ENCODE results near the gene PCGF6.
A peak's percentile ranks its signal among the peaks of the same experiment; 100 is the strongest.
"Not testable (repeated sequence)": the region's sequence is repeated elsewhere in the genome, so short reads cannot be mapped to it uniquely, and the experiment has no call there.

PCGF6 gene, protein sequence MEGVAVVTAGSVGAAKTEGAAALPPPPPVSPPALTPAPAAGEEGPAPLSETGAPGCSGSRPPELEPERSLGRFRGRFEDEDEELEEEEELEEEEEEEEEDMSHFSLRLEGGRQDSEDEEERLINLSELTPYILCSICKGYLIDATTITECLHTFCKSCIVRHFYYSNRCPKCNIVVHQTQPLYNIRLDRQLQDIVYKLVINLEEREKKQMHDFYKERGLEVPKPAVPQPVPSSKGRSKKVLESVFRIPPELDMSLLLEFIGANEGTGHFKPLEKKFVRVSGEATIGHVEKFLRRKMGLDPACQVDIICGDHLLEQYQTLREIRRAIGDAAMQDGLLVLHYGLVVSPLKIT

DNA sequence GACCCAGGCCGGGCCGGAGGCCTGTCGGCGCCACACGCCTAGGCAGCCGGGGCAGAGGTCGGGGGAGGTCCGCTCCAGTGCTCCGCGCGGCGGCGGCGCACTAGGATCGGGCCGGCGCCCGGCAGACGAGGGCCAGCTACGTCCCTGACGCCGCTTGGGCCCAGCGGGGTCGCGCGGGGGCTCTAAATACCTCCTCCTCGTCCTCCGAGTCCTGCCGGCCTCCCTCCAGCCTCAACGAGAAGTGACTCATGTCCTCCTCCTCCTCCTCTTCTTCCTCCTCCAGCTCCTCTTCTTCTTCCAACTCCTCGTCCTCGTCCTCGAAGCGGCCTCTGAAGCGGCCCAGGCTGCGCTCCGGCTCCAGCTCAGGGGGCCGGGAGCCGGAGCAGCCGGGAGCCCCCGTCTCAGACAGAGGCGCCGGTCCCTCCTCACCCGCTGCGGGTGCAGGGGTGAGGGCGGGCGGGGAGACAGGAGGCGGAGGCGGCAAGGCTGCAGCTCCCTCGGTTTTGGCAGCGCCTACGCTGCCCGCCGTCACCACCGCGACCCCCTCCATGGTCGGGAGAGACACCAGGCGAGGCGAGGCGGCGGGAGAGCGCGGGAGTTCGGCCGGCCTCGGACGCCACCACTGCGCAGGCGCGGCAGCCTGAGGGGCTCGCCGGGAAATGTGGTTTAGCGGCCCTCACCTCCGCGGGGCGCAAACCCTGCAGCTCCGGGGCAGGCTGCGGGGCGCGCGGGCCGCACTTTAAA lies at the start of gene PCGF6:
Gene PCGF6 (minus strand): TSS at position 624 of the 744 bp plus-strand sequence. CDS start 74 bp downstream, at position 550.
- no peak for DNase-seq (ENCODE audit: low read depth)

DNA sequence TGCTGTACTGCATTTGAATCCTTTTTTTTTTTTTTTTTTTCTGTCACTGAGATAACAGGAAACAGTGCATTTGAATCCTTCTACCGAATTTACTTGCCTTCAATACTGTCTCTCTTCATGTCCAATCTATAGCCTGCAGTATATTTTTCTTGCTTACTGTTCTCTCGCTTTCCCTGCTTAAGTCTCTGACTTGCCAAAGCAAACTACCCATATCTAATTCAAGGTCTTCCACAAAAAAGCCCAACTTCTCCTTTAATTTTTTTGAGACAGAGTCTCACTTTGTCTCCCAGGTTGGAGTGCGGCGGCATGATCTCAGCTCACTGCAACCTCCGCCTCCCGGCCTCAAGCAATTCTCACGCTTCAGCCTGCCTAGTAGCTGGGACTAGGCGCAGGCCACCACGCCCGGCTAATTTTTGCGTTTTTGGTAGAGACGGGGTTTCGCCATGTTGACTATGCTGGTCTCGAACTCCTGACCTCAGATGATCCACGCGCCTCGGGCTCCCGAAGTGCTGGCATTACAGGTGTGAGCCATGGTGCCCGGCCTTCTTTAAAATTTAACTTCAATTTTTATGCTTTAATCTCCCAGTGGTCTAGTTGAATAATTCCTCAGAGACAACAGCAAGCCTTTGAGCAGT lies 46.4 kb upstream of the PCGF6 start:
- no peak for DNase-seq (ENCODE audit: low read depth)

DNA sequence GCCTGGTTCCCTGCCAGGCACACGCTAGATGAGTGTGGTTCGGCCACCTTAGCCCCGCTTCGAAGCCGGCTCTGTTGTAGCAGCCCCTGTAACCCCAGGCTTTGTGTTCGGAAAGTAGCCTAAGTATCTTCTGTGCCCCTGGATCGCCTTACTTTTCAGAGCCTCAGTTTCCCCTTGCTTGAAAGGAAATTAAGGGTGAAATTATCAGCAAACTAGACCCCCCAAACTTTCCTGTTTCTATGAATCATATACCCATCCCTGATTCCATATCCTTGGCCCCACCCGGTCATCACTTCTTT lies 45.8 kb upstream of the PCGF6 start:
- DNase-seq (ENCODE audit: low read depth), result no peak

DNA sequence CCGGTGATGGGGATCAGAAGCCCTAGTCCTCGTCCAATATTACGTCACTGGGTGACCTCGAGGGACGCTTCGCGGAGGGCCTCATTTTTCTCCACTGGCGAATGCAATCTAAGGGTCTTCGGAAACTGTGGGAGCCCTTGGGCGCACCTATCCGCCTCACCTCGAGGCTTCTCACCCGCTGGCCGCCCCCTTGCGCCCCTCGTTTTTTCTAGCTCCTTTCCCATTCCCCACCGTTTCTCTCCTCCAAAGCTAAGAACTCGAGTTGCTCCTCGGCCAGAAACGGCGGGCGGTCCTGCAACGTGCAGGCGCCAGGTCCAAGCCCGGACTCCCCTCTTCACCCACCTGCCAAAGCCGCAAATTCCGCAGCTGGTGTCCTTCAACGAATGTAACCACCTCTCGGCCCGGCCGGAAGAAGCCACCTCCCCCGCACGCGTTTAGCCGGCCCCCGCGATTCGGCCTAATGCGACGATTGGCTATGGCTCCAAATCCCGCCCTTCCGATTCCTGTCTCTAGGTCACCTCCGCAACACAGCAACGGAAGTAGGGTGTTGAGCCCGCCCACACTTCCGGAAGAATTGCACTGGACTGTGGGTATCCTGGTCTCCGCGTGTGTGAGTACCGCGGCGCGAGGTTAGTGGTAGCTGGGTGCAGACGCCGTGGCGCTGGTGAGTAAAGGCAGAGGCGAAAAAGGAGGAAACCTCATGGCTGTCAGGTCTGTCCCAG lies 45.3 kb upstream of the PCGF6 start, which contains the start of the genes ATP5MK and PDCD11:
Gene ATP5MK (minus strand): TSS at position 409 of the 722 bp plus-strand sequence. CDS start 4,018 bp downstream, outside the sequence.
Gene PDCD11 (plus strand): TSS at position 560 of the 722 bp plus-strand sequence. CDS start 1,801 bp downstream, outside the sequence.
- DNase-seq (ENCODE audit: low read depth), result peak; percentile 93

DNA sequence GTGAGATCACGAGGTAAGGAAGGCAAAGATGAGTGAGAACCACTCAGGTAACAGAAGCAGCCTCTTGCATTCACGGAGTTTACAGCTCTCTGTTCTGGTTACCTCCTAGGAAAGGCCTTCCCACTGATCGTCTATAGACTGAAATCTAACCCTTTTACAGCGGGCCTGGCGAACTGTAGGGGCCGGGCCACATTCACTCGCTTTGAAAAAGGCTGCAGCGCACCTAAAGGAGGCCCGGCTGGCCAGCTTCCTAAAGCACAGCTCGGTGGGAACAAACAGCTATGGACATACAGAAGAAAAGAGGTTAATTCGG lies 44.8 kb upstream of the PCGF6 start:
- DNase-seq (ENCODE audit: low read depth), result no peak

DNA sequence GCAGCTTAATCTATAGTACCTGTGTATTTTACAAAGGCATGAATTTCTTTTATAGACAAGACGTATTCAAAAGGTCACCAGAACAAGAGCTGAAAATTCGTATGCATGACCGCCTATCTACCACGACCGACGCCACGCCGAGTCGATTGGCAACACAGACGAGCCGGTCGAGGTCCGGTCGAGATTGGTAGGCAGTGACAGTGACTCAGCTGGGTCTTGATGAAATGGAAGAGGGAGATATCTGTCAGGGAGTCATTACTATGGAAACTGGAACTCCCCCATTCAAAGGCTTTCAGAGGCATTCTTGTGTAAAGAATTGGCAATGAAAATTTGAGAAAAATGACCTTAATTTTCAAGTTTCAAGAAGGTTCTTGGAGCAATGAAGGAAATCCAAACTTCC lies 43.2 kb upstream of the PCGF6 start:
- DNase-seq (ENCODE audit: low read depth), result no peak

DNA sequence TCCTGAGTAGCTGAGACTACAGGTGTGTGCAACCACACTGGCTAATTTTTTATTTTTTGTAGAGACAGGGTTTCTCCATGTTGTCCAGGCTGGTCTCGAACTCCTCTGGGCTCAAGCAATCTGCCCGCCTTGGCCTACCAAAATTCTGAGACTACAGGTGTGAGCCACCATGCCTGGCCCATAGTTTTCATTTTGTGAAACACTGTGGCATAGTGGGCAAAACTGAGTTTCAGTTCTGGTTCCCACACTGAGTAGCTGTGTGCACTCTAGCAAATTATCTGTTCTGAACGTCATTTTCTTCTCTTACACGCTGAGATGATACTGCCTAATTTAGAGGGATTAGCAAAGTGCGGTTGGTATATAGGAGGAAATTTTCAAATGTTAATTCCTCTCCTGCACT lies 31.8 kb upstream of the PCGF6 start:
- no peak for DNase-seq (ENCODE audit: low read depth)

DNA sequence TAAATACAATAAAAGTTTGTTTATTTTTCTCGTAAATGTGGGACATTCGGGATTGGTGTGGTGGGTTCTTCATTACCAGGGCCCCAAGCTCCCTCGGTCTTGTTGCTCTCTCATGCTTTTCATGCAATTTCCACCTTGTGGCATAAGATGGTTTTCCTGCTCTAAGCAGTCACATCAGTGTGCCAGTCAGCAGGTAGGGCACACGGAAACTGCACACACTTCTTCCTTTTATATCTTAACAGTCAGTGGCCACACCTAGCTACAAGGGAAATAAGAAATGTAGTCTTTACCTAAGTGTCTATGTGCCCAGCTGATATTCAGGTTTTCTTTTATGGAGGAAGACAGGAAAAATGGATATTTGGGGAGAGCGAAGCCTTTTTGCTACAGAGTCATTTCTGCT lies 23.3 kb upstream of the PCGF6 start:
- DNase-seq (ENCODE audit: low read depth), result no peak

DNA sequence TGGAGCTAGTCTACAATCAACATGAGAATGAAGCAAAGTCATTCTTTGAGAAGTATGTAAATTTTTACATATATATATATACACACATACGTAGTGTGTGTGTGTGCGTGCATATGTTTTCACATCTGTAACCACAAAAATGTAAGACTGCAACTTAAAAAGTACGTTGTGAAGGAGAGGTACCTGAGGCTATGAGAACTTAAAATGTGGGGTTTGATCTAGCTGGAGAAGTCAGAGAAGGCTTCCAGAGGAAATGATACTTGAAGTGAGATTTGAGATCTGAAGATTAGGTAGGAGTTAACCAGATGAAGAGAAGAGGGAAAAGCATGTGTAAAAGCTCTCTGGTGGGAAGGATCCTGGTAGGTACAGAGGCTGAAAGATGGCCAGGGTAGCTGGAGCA lies 22.6 kb upstream of the PCGF6 start:
- DNase-seq (ENCODE audit: low read depth), result no peak

DNA sequence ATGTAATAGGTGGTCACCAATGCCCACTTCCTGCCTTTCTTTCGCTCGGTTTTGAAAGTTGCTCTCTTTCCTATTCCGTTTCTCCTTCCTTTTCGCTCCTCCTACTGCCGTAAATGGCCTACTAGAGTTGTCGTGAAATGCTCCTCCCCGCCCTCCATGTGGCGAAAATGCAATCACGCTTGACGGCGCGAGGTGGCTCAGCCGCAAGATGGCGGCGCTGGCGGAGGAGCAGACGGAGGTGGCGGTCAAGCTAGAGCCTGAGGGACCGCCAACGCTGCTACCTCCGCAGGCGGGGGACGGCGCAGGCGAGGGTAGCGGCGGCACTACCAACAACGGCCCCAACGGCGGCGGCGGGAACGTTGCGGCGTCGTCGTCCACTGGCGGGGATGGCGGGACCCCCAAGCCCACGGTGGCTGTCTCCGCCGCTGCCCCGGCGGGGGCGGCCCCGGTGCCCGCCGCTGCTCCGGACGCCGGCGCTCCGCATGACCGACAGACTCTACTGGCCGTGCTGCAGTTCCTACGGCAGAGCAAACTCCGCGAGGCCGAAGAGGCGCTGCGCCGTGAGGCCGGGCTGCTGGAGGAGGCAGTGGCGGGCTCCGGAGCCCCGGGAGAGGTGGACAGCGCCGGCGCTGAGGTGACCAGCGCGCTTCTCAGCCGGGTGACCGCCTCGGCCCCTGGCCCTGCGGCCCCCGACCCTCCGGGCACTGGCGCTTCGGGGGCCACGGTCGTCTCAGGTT lies 17.0 kb upstream of the PCGF6 start, which contains the start of gene TAF5:
Gene TAF5 (plus strand): TSS at position 195 of the 737 bp plus-strand sequence. CDS start 14 bp downstream, at position 209.
- peak; percentile 86 for DNase-seq (ENCODE audit: low read depth)

DNA sequence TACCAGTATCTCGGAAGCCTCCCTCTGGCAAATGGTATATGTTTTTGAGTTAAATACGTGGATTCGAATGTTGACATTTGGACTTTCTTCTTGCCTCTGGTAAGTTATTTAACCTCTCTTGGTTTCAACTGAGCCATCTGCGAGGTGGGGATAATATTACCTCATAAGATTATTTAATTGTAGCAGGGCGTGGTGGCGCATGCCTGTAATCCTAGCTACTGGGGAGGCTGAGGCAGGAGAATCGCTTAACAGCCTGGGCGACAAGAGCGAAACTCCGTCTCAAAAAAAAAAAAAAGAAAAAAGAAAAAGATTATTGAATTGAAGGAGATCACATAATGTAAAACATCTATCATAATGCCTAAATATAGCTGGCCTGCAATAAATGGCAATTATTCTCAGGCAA lies 16.4 kb upstream of the PCGF6 start:
- DNase-seq (ENCODE audit: low read depth), result no peak

DNA sequence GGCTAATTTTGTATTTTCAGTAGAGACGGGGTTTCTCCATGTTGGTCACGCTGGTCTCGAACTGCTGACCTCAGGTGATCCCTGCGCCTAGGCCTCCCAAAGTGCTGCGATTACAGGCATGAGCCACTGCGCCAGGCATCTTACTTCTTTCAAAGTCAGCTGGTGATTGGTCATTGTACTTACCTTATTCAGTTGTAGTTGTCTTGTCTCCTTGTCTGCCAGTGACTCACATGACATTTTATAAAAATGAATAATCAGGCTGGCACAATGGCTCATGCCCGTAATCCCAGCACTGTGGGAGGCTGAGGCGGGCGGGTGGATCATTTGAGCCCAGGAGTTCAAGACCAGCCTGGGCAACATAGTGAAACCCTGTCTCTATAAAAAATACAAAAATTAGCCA lies 9.9 kb upstream of the PCGF6 start:
- DNase-seq (ENCODE audit: low read depth), result not testable (repeated sequence)

DNA sequence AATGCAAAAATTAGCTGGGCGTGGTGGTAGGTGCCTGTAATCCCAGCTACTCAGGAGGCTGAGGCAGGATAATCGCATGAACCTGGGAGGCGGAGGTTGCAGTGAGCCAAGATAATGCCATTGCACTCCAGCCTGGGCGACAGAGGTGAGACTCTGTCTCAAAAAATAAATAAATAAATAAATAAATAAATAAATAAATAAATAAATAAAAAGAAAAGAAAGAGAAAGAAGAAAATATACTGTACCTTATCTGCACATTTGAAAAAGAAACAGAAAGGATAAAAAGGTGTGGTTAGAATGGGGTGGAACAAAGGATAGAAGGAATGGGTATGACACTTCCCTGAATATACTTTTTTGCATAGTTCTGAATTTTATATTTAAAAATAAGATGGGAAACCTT lies 8.6 kb upstream of the PCGF6 start:
- DNase-seq (ENCODE audit: low read depth), result not testable (repeated sequence)

DNA sequence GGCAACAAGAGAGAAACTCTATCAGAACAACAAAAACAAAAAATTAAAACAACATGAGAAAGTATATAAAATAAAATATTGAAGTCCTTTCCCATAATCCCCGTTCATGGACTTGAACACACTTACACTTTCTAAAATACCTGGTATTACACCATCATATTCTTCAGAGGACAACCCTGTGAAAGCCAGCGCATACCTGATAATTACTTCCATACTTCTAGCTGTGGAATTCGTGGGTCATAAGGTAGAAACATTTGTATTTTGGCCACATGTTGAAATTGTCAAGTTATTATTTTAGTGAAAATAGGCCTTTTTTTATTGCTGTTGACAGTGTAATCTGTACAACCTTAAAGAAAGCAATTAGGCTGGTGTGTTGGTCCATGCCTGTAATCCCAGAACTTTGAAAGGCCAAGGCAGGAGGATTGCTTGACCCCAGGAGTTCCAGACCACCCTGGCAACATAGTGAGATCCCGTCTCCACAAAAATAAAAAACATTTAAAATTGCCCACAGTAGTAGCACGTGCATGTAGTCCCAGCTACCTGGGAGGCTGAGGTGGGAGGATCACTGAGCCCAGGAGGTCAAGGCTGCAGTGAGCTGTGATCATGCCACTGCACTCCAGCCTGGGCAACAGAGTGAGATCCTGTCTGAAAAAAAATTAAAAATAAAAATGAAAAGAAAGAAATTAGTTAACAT lies 5.1 kb upstream of the PCGF6 start:
- no peak for DNase-seq (ENCODE audit: low read depth)

DNA sequence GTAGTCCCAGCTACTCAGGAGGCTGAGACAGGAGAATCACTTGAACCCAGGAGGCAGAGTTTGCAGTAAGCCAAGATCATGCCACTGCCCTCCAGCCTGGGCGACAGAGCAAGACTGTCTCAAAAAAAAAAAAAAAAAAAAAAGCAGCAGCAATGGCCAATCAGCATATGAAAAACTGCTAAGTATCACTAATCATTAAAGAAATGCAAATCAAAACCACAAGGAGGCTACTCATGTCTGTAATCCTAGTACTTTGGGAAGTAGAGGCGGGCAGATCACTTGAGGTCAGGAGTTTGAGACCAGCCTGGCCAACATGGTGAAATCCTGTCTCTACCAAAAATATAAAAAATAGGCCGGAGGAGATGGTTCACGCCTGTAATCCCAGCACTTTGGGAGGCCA lies 3.6 kb upstream of the PCGF6 start:
- DNase-seq (ENCODE audit: low read depth), result not testable (repeated sequence)

DNA sequence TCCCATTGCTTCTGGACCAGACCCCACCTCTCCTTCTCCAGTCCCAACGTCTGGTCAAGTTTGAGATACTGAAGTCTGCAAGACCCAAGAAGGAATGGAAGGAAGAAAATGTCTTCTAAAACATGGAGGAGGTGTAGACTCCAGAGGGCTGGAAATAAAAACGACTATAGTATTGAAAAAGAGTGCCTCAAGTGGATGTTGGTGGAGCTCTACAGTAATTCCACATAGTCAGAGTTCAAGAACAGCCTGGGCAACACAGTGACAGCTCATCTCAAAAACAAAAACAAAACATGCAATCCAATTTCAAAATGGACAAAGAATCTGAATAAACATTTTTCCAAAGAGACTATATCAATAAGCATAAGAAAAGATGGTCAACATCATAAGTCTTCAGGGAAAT lies 2.3 kb upstream of the PCGF6 start:
- DNase-seq (ENCODE audit: low read depth), result no peak

DNA sequence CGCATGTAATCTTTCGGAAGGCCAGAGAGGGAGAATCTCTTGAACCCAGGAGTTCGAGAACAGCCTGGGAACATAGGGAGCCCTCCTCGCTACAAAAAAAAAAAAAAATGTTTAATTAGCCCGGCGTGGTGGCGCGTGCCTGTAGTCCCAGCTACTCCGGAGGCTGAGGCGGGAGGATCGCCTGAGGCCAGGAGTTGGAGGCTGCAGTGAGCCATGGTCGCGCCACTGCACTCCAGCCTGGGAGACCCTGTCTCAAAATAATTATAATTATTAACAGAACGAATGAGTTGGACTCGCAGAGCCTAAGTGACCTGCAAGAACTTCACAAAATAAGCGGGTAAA lies 794 bp downstream of the PCGF6 start:
- DNase-seq (ENCODE audit: low read depth), result no peak

DNA sequence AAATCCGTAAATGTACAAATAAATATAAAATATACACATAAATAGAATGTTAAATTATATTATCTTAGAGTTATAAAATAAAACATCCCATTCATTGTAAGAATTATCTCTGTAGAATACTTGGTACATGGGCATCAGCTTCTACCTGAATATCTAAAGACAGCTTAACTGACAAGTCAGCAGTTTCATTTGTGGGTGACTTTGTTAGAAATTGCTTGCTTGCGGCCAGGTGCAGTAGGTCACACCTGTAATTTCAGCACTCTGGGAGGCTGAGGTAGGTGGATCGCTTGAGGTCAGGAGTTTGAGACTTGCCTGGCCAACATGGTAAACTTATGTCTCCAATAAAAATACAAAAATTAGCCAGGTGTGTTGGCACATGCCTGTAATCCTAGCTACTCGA lies 14.6 kb downstream of the PCGF6 start:
- DNase-seq (ENCODE audit: low read depth), result no peak

DNA sequence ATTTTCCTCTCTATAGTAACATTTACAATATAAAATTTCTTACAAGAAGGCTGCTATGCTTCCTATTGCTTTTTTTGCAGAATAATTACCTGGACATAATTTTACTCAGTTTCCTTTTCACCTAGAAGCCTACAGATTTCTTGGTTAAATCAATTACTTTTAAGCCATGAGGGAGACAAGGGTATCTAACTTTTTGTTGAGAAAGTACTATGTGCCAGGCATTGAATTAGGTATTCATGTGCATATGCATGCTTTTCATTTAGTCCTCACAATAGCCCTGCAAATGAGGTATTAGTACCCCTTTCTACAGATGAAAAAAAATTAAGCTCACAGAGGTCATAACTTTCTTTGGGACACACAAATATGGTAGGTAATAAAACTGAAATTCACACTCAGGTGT lies 16.4 kb downstream of the PCGF6 start:
- DNase-seq (ENCODE audit: low read depth), result no peak

DNA sequence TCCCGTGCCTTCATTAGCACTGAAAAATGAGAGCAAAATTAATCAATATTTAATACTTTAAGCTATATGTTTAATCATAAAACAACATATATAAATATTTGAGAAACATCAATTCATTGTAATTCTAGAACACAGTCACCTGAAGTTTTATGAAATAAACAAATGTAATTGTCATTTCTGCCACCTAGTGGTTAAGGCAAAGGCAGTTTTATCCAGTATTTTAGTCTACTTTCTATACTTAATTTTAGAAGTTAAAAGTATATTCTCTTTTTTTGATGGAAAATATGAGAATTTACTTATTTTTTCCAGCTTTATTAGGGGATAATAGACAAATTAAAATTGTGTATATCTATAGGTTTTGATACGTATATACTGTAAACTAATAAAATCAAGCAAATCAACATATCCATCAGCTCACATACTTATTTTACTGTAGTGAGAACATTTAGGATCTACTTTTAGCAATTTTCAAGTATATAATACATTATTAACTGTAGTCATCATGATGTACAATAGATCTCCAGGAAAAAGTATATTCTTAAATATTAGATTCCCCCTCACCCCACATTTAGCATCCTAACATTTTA lies 16.9 kb downstream of the PCGF6 start:
- DNase-seq (ENCODE audit: low read depth), result no peak

DNA sequence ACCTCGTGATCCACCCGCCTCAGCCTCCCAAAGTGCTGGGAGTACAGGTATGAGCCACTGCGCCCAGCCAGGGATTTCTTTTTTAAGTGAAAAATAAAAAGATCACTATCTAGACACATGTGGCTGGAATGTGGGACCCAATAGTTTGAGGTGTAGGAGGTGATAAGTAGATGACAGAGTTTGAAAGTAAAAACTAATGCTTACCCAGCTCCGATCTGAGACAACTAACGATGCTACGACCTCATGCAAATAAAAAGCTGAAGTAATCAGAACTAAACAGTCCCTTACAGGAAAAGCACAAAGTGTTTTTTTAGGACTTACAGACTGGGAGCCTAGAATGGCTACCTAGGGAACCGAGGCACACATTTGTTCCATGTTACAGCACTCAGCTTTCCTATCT lies 23.0 kb downstream of the PCGF6 start:
- DNase-seq (ENCODE audit: low read depth), result no peak

Measured in GM04503 (cell line).